Muscle of arm (tissue), 14 donors: Measurements from ENCODE around the gene ARHGAP12. TPM values are rescaled to one million over a fixed set of nuclear protein-coding genes. Genes with fewer than 3 reads are reported as not detected.
"Not testable (repeated sequence)": the region's sequence is repeated elsewhere in the genome, so short reads cannot be mapped to it uniquely, and the experiment has no call there.

Experiments used
- DNase-seq: peaks from one replicate; pipeline ENCODE4 v3.0.0-alpha.2; 2013
- long read RNA-seq, 11 donors: transcript quantifications; one replicate each; lab custom pipeline, GENCODE V29; 2026
- polyA plus RNA-seq, 12 donors: library from polyadenylated mRNA; unstranded; fragments of 120-200 nt; gene quantifications; one replicate each; pipeline ENCODE4 v1.2.1, GENCODE V29; 2013; ENCODE audit not compliant: insufficient read length in 12 of 12

ARHGAP12 gene
- polyA plus RNA-seq, result 10 to 100 TPM in 11 of 12 donors, not detected in 1; 20.0 to 35.8 (median 27.2) TPM
- long read RNA-seq, donor 1, full-length matches to known transcripts, result 2 of 8 reads
- long read RNA-seq, donor 1, partial matches to known transcripts, result 6 of 8 reads
- long read RNA-seq, donor 1, other reads (novel, unspliced or antisense), result 0 of 8 reads
- long read RNA-seq, donor 2, result 0 reads
- long read RNA-seq, donor 3, full-length matches to known transcripts, result 2 of 2 reads
- long read RNA-seq, donor 3, partial matches to known transcripts, result 0 of 2 reads
- long read RNA-seq, donor 3, other reads (novel, unspliced or antisense), result 0 of 2 reads
- long read RNA-seq, donor 4, result 0 reads
- long read RNA-seq, donor 5, result 0 reads
- long read RNA-seq, donor 6, partial matches to known transcripts, result 0 of 1 reads
- long read RNA-seq, donor 6, other reads (novel, unspliced or antisense), result 0 of 1 reads
- long read RNA-seq, donor 7, full-length matches to known transcripts, result 2 of 2 reads
- long read RNA-seq, donor 7, partial matches to known transcripts, result 0 of 2 reads
- long read RNA-seq, donor 7, other reads (novel, unspliced or antisense), result 0 of 2 reads
- long read RNA-seq, donor 8, full-length matches to known transcripts, result 1 of 7 reads
- long read RNA-seq, donor 8, partial matches to known transcripts, result 6 of 7 reads
- long read RNA-seq, donor 8, other reads (novel, unspliced or antisense), result 0 of 7 reads
- long read RNA-seq, donor 9, partial matches to known transcripts, result 6 of 6 reads
- long read RNA-seq, donor 9, other reads (novel, unspliced or antisense), result 0 of 6 reads
- long read RNA-seq, donor 10, full-length matches to known transcripts, result 1 of 1 reads
- long read RNA-seq, donor 10, partial matches to known transcripts, result 0 of 1 reads
- long read RNA-seq, donor 10, other reads (novel, unspliced or antisense), result 0 of 1 reads
- long read RNA-seq, donor 11, full-length matches to known transcripts, result 3 of 3 reads
- long read RNA-seq, donor 11, partial matches to known transcripts, result 0 of 3 reads
- long read RNA-seq, donor 11, other reads (novel, unspliced or antisense), result 0 of 3 reads

DNA sequence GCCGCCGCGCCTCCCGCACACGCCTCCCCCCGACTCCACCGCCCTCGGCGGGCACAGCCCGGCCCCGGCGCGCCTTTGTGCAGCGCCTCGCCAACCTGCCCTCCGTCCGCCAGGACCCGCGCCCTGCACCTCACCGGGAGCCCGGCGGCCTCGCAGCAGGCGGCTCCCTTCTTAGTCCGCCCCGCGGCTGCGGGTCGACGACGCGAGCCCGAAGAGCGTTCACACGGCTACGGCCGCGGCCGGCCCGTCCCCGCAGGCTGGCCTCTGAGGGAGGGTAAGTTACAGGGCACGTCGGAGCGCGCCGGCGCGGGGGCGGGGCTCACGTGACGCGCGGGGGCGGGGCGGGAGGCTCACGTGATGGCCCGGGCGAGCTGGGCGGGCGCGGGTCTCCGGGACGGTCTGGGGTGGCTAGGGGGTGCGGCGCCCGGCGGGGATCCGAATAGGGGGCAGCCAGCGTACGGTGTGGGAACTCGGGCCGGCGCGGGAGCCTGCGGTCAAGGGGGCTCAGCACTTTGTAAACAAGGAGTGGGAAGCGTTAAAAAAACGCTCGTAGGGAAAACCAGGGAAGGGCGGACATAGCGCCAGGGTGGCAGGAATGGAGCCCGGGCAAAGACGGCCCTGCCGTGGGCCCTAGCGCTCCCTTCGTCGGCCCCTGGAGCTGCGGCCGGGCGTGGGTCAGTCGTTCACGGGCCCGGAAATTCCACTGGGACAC, at the start of gene ARHGAP12:
Gene ARHGAP12, minus strand, starts transcription at position 283 of the 712 bp plus-strand sequence. CDS start 19,976 bp downstream, outside the sequence.
- peak; percentile 84 for DNase-seq

DNA sequence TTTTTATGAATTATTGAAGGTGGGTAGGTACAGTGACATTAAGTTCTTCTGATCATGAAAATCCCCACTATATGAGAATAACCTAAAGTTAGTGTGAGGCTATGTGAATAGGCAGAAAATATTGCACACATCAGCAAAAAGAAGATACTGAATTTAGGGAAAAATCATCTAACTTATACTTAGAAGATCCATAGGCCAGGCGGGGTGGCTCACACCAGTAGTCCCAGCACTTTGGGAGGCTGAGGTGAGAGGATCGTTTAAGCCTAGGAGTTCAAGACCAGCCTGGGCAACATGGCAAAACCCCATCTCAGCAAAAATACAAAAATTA, 49.5 kb upstream of the ARHGAP12 start:
- no peak for DNase-seq

- DNase-seq, result no peak
Measured at GRCh38 chr10:31977440-31978155, 49.0 kb upstream of the ARHGAP12 start.

- no peak for DNase-seq
Measured at GRCh38 chr10:31975157-31975765, 46.6 kb upstream of the ARHGAP12 start.

DNA sequence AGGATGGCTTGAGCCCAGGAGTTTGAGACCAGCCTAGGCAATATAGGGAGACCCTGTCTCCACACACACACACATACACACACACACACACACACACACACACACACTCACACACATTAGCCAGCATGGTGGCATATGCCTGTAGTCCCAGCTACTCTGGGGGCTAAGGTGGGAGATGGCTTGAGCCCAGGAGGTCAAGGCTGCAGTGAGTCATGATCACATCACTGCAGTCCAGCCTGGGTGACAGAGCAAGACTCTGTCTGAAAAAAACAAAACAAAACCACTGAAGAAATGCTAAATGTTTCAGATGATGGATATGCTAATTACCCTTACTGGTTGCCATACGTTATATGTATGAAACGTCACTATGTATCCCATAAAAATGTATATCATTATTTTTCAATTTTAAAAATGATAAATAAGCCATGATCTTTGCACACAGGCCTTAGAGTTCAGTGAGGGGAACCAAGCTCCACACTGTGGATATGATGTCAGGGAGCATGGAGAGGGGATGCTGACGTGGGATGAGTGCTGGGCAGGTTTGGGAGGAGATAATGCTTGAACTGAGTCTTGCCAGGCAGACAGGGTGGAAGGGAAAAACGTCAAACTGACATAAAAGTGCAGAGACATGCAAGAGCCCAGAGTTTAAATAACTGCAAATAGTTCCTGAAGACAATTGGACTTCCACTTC, 45.9 kb upstream of the ARHGAP12 start:
- no peak for DNase-seq

DNA sequence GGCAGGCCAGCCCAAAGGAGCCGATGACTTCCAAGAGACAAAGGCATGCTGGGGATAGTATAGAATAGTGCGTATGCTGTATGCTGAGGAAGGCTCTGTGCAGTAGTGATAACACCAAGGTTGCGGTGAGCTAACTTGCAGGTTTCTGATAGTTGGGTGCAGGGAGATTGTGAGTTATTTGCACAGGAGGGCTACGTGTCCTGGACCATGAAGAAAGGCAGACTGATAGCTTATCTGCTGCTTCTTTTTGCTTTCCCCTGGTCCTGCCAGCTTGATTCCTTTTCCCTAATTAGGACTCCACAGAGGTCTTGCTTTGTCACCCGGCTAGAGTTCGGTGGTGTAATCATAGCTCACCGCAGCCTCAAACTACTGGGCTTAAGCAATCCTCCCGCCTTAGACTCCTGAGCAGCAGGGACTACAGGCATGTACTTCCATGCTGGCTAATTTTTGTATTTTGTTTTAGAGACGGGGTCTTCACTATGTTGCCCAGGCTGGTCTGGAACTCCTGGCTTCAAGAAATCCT, 43.9 kb upstream of the ARHGAP12 start:
- no peak for DNase-seq

- DNase-seq, result not testable (repeated sequence)
Measured at GRCh38 chr10:31969847-31970246, 41.2 kb upstream of the ARHGAP12 start.

DNA sequence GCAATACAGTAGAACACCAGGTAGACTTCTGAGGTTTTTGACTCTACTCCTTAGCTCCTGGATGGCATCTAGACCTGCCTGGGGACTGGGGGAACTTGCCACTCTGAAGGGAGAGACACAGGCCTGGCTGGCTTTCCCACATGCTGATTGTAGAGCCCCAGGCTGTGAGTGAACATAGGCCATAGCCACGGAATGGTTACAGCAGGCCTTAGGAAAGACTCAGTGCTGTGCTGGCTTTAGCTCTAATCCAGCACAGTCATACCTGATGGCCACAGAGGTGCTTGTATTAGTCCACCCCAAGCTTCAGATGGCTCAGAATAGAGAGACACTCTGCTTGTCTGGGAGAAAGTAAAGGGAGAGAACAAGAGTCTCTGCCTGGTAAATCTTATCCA, 35.0 kb upstream of the ARHGAP12 start:
- DNase-seq, result no peak

GRCh38 chr10:31962826-31963588, 34.4 kb upstream of the ARHGAP12 start:
- DNase-seq, result no peak

GRCh38 chr10:31961277-31962074, 32.8 kb upstream of the ARHGAP12 start:
- no peak for DNase-seq

DNA sequence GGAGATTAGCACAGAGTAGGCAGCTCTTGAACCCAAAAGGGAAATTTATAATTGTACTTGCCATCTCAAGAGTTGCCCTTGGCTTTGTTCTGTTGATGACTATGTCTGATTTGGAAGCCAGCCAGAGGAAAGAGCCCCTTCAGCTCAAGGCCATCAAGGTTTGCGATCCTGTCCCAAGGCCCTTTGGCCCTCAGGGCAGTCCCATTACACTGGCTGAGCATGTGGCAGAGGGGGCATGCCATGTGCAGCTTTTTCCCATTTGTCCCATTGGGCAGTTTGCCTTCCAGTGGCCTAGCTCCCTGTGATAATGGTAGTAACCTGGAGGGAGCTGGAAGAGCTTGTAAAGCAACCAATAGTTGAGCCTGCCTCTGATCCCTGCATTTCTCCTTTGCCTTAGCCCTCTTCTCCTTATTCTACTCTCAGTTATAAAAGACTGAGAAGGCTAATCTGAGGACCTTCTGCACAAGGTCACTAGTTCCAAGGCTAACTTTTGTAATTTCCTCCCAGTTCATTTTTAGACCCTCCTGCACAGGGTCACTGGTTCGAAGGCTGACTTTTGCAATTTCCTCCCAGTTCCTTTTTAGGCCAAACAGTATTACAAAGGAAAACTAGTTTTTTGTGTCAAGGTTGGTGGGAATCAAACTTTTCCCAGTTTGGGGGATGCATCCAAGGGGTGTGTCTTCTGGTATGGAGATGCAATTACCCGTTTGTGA, 31.0 kb upstream of the ARHGAP12 start:
- no peak for DNase-seq

- DNase-seq, result no peak
Measured at GRCh38 chr10:31958856-31959255, 30.2 kb upstream of the ARHGAP12 start.

GRCh38 chr10:31956200-31956946, 27.7 kb upstream of the ARHGAP12 start:
- no peak for DNase-seq

GRCh38 chr10:31954410-31955191, 26.0 kb upstream of the ARHGAP12 start:
- no peak for DNase-seq

- no peak for DNase-seq
Measured at GRCh38 chr10:31953480-31953879, 24.8 kb upstream of the ARHGAP12 start.

DNA sequence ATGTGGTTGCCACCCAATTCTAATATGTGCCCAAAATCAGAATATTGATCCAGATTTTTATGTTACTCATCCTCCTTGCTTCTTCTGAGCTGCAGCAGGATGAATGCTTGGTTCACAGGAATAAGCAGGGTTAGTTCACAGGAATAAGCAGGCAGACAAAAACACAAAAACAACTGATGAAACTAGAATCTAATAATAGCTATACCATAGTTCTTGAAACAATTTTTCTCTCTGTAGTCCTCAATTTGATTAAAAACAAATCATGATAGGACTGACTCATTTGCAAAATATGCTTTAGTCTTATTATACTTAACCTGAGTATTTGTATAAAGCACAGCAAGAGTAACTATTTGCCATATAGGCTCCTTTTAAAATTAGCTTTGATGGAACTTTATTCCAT, 24.4 kb upstream of the ARHGAP12 start:
- DNase-seq, result no peak
